ENCODE data around the gene WNT8B. TPM values are rescaled to one million over a fixed set of nuclear protein-coding genes. Genes with fewer than 3 reads are reported as not detected.

WNT8B gene
- total RNA-seq, 1 donor from 2014 or later, result not detected

- Histone ChIP-seq H3K9me3 (no peaks in the 10 kb centered on the region), H3K27me3 (no peaks in the 10 kb centered on the region), H3K27ac (no peak overlapping the region), H3K36me3 (peaks cover 0 to 19% of the 10 kb centered on the region in 2 donors), H3K4me1 (no peaks in the 10 kb centered on the region), H3K4me3 (no peak overlapping the region)
- TF ChIP-seq CTCF (IDR thresholded peaks at IDR 0.05) (no peak), POLR2AphosphoS5 (IDR thresholded peaks at IDR 0.05; ENCODE audit: insufficient read depth in 1 of 2, low read depth in 1 of 2) (no peak), POLR2A (IDR thresholded peaks at IDR 0.05) (no peak)
- DNase-seq (ENCODE audit: extremely low spot score in 2 of 2), result no peak
- intact Hi-C loops (cut with DNase I), result no loop called here
Measured at GRCh38 chr10:100506596-100507356, 44.0 kb downstream of the WNT8B start.

- Histone ChIP-seq H3K4me1 (no peaks in the 10 kb centered on the region), H3K9me3 (no peaks in the 10 kb centered on the region), H3K36me3 (peaks cover 0 to 20% of the 10 kb centered on the region in 2 donors), H3K27ac (no peak overlapping the region), H3K4me3 (no peak overlapping the region), H3K27me3 (no peaks in the 10 kb centered on the region)
- DNase-seq (ENCODE audit: extremely low spot score in 2 of 2), result no peak
- TF ChIP-seq POLR2A (IDR thresholded peaks at IDR 0.05), result no peak
- no peak for TF ChIP-seq POLR2AphosphoS5 (IDR thresholded peaks at IDR 0.05; ENCODE audit: insufficient read depth in 1 of 2, low read depth in 1 of 2)
- TF ChIP-seq CTCF (IDR thresholded peaks at IDR 0.05), result no peak
- intact Hi-C loops (cut with DNase I), result no loop called here
Measured at GRCh38 chr10:100507357-100507732, 44.5 kb downstream of the WNT8B start.

- TF ChIP-seq POLR2AphosphoS5 (IDR thresholded peaks at IDR 0.05; ENCODE audit: insufficient read depth in 1 of 2, low read depth in 1 of 2) (no peak), CTCF (IDR thresholded peaks at IDR 0.05) (no peak), POLR2A (IDR thresholded peaks at IDR 0.05) (no peak)
- Histone ChIP-seq H3K36me3 (peaks cover 0 to 22% of the 10 kb centered on the region in 2 donors), H3K4me3 (no peak overlapping the region), H3K9me3 (no peaks in the 10 kb centered on the region), H3K27me3 (no peaks in the 10 kb centered on the region), H3K27ac (no peak overlapping the region), H3K4me1 (no peaks in the 10 kb centered on the region)
- intact Hi-C loops (cut with DNase I), result no loop called here
- no peak for DNase-seq (ENCODE audit: extremely low spot score in 2 of 2)
Measured at GRCh38 chr10:100508266-100508665, 45.5 kb downstream of the WNT8B start.

GRCh38 chr10:100508691-100509150 is 45.9 kb downstream of the WNT8B start:
- no peak overlapping the region for H3K4me3 ChIP-seq
- no peak overlapping the region for H3K27ac ChIP-seq
- no peaks in the 10 kb centered on the region for H3K9me3 ChIP-seq
- H3K4me1 ChIP-seq, result no peaks in the 10 kb centered on the region
- H3K27me3 ChIP-seq, result no peaks in the 10 kb centered on the region
- DNase-seq (ENCODE audit: extremely low spot score in 2 of 2), result no peak
- intact Hi-C loops (cut with DNase I), result no loop called here
- peaks cover 0 to 22% of the 10 kb centered on the region in 2 donors for H3K36me3 ChIP-seq
- TF ChIP-seq CTCF (IDR thresholded peaks at IDR 0.05) (no peak), POLR2AphosphoS5 (IDR thresholded peaks at IDR 0.05; ENCODE audit: insufficient read depth in 1 of 2, low read depth in 1 of 2) (no peak), POLR2A (IDR thresholded peaks at IDR 0.05) (no peak)

GRCh38 chr10:100509241-100509840 is 46.5 kb downstream of the WNT8B start:
- intact Hi-C loops (cut with DNase I), result no loop called here
- Histone ChIP-seq H3K36me3 (peaks cover 0 to 22% of the 10 kb centered on the region in 2 donors), H3K4me1 (no peaks in the 10 kb centered on the region), H3K4me3 (no peak overlapping the region), H3K27ac (no peak overlapping the region), H3K9me3 (no peaks in the 10 kb centered on the region), H3K27me3 (no peaks in the 10 kb centered on the region)
- TF ChIP-seq POLR2AphosphoS5 (IDR thresholded peaks at IDR 0.05; ENCODE audit: insufficient read depth in 1 of 2, low read depth in 1 of 2), result no peak
- TF ChIP-seq POLR2A (IDR thresholded peaks at IDR 0.05), result no peak
- no peak for TF ChIP-seq CTCF (IDR thresholded peaks at IDR 0.05)
- no peak for DNase-seq (ENCODE audit: extremely low spot score in 2 of 2)
